Coronary artery (tissue), 2 donors: ENCODE measurements around the gene APBA2.

ENCODE experiments used
- DNase-seq: peaks from one replicate; pipeline ENCODE4 v3.0.0-alpha.2; 2017; ENCODE audit warnings: low spot score
- H3K27ac ChIP-seq, 2 donors: fragments of 200-600 bp; sonication (generic); one replicate each; pipeline ENCODE4 v1.5.1; 2016 to 2019
- H3K4me3 ChIP-seq: fragments of 200-600 bp; sonication (generic); 2 replicates; pipeline ENCODE4 v1.5.1; 2016; ENCODE audit warnings: mild to moderate bottlenecking, moderate library complexity
- CTCF ChIP-seq: fragments of 200-600 bp; sonication (generic); IDR thresholded peaks from one replicate; pipeline ENCODE4 v1.5.1; 2019; ENCODE audit warnings: antibody characterized with exemption

APBA2 gene

DNA sequence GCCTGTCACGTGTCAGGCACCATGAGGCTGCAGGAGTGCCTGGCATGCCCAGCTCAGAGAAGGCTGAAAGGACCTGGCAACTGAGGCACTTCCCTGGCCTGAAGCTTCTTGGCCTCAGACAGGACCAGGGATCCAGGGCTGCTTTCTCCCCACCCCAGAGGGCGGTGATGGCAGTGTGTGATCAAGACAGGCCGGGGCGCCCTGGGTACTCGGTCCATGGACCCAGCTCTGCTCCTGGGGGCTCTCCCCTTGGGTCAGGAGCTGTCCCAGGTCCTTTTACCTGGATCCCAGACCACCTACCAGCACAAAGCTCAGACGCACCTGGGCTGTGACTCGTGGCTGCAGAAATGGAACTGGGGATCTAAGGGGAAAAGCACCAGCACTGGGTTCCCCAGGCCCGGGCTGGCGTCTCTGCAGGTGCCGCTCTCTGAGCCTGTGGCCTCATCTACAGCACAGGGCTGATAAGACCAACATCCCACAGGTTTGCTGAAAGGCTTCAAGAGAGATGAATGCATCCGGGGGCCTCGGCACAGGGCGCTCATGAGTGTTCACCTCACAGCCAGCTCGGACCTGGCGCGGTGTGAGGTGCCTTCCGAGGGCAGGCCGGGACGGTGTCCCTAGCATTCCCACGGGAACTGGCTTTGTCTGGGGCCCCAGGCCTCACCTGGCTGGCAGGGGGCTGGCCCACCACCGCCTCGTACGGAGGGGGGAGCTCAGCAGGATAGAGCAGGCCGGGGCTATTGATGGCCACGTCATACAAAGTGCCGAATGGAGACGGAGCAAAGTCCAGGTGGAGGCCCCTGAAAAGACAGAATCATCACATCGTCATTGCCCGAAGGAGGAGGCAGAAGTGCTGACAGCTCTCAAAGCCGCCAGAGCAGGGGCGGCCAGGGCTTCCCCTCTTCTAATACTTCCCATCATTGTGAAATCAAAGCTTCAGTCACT, 250.2 kb downstream of the APBA2 start:
- no peak overlapping the region for H3K27ac ChIP-seq
- DNase-seq, result peak; percentile 71
- TF ChIP-seq CTCF, result no peak

GRCh38 chr15:29138260-29138659, 252.5 kb downstream of the APBA2 start:
- no peak for TF ChIP-seq CTCF
- H3K27ac ChIP-seq, result no peak overlapping the region

More for the DNA sequence above, 250.2 kb downstream of the APBA2 start:
- no peak overlapping the region for H3K4me3 ChIP-seq

DNA sequence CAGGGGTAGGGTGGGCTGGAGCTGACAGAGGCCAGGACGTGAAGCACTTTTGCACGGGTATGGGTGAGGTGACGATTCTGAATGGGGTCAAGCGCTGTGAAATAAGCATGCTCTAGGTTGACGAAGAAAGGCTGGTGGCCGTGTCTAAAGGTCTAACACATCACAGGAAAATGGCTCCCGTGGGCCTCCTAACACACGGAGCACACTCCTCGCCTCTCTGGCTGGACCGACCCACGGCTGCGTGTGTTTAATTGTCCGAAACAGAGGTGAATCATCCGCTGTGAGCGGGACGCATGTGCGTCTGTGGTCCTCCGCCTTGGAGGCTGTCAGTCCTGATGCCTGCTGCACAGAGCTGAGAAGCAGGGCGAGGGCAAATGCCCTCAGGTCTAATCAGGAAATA, 253.3 kb downstream of the APBA2 start:
- no peak overlapping the region for H3K4me3 ChIP-seq
- DNase-seq, result no peak
- no peak overlapping the region for H3K27ac ChIP-seq
- no peak for TF ChIP-seq CTCF

More at GRCh38 chr15:29138260-29138659, 252.5 kb downstream of the APBA2 start:
- no peak for DNase-seq
- H3K4me3 ChIP-seq, result no peak overlapping the region

DNA sequence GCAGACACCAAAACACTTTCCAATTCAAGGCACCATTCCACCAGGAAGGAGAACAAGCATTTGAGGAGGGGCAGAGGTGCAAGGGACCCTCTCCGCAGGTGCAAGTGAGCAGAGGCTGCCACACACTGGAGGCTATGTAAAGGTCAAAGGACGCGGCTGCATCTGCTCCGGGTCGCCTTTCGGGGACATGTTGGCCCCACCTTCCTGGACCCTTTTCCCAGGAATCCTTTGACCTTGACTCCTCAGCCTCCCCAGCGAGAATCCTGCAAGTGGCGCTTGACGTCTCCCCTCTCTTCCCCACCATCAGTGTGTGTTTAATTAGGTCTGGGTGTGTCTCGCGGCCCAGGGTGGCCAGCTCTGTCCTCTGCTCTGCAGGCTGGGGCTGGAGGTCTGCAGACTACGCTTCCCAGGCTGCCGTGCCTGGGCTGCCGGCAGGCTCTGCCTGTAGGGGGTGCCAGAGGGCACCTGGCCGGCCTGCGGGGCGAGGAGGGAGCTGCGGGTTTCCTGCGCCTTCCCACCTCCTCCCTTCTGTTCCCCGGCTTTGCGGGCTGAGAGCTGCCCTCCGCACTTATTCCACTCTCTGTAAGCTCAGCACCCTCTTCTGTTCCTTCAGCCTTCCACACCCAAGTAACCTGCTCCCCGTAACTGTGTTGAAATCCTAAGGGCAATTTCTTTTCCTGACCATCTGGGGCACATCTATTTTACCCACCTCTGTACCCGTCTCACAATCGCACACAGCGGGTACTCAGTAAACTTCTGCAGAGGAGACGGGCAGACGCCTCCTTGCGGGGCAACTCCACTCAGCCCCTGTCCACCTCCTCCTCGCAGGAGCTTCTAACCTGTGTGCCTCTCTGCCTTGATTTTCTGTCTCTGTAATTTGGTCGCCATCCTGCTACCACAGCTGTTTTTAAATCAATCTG, 254.0 kb downstream of the APBA2 start:
- TF ChIP-seq CTCF, result peak; percentile 61
- peak; percentile 65 for DNase-seq
- H3K4me3 ChIP-seq, result peak overlapping the region; percentile 2
- H3K27ac ChIP-seq, result no peak overlapping the region

GRCh38 chr15:29140475-29141307, 254.9 kb downstream of the APBA2 start:
- peak; percentile 49 for DNase-seq
- Histone ChIP-seq H3K27ac (no peak overlapping the region), H3K4me3 (no peak overlapping the region)
- no peak for TF ChIP-seq CTCF

DNA sequence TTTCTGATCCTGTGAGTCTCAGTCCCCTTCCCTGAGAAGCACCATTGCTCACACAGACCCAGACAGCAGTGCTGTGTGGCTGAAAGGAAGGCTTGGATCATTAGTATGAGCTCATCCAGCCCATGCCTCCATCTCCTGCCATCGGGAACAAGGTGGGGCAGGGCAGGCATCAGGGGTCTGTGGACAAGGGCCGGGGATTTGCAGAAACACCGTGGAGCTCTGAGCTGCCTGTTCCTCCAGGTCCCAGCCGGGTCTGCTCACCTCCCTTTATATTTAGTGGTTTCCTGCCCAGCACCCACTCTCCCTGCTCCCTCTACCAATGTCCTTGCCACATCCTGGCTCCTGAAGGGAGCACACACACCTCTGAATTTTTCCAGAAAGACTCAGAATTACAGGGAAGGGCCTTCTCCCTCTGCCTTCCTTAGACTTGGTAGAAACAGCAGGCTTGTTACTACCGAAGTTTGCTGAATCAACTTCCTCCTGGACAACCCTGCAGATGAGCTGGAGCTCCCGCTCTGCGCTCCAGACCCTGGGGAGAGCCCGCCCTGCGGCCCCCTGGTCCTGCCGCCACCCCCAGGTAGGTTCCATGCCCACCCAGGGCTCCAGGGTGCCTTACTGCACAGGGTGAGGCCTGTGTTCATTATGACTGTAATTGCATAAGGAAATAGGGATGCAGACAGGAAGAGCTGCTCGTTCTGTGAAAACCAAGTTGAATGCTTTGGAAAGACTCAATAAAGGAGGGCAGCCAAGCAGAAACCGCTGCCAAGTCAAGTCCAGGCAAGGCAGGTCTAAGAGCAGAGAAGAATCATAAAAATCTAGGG, 255.7 kb downstream of the APBA2 start:
- no peak overlapping the region for H3K27ac ChIP-seq

More for the DNA sequence above, 255.7 kb downstream of the APBA2 start:
- TF ChIP-seq CTCF, result no peak
- no peak overlapping the region for H3K4me3 ChIP-seq
- peak; percentile 59 for DNase-seq
